GM18951 (cell line): Measurements from ENCODE around the gene PRKCA.

Source experiments
- POLR2A ChIP-seq: IDR thresholded peaks from 4 replicates; pipeline ENCODE4 v1.6.1; 2011; ENCODE audit warnings: mild to moderate bottlenecking; ENCODE audit not compliant: insufficient read length, insufficient read depth; ENCODE audit errors: extremely low read depth
- in situ Hi-C: fragments of 300-500 bp; cut with MboI; formaldehyde crosslinking; loops from one replicate; pipeline ENCODE4 v1.12.0; 2022; ENCODE audit warnings: low sequenced_read_pairs, mixed read lengths, inconsistent platforms; ENCODE audit not compliant: unreplicated experiment

PRKCA gene

DNA sequence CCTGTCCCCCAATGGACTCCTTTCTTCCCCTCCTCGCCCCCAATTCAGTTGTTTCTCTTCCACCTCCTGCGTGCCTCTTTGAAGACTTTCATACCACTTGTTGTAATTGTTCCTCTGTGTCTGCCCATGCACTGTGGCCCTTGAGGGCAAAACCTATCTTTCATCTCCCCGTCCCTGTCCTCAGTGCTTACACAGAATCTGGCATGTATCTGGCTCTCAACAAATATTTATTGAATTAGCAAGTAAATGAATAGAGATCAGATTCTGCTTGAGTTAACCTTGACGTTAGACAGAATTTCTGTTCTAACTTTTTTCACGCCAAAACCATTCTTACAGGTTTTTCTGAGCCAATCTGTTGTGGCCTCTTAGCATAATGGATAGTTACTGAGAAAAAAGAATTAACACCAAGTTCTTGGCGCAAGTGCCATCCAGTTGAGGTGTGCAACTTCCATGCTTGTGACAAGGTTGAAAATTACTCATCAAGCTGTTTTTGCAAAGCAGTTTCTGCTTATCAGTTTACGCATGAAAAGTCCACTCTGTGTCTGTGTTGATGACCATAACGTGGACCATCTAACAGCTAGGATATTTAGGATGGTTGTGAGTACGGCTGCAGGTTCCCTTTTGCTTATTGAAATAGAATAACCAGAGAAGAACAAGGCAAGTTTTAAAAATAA lies 215.1 kb downstream of the PRKCA start:
- TF ChIP-seq POLR2A: no peak
- in situ Hi-C loops: no loop called here

DNA sequence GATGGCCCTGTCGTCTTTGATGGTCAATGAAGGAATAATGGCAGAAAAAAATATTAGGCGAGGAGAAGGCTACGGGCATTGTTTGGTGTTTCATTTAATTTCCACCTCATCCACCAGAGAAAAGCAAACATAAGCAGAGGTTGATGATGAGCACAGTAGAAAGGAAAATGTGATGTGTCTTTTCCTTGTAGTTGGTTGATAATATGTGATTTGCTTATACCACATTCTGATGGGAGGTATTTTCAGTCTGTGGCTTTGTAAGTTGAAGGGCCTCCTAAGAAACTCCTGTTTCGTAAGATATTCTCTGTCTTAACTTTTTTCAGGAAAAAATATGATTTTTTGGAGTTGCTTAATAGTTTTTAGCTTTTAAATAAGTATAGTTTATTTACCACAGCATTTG lies 215.7 kb downstream of the PRKCA start:
- TF ChIP-seq POLR2A: no peak
- in situ Hi-C loops: no loop called here

DNA sequence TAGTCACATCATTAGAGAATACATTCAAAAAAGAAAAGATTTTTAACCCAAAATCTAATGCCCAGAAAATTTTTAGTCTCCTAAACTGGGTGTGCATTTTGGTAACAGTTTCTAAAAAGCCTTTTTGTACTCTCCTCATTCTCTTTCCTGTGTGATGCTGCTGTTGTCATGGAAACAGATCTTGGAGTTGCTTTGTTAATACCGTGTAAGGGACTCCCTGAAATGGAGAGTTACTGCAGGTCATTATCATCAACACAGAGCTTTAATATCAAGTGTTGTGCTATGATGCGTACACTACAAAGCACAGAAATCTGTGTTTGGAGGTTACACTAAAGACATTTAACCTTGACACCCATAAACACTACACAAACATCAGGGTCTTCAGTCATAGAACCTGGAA lies 216.3 kb downstream of the PRKCA start:
- in situ Hi-C loops: no loop called here
- no peak for TF ChIP-seq POLR2A

DNA sequence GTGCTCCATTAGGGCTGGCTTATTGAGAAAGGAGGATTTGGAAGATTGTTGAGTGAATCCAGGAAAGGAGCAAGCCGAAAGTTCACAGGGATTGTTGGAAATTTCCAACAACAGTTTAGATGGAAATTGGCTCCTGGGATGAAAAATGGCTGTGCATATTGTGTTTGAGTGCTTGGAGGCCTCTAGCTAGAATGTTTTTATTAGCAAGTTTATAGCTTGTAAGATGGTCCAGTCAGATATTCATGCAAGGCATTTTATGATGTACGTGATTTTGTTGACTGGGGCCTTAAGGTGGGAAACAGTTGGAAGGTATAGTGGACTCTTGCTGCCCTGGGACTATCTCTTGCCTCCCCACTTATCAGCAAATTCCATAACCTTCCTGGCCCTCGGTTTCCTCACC lies 216.7 kb downstream of the PRKCA start:
- in situ Hi-C loops: no loop called here
- no peak for TF ChIP-seq POLR2A

DNA sequence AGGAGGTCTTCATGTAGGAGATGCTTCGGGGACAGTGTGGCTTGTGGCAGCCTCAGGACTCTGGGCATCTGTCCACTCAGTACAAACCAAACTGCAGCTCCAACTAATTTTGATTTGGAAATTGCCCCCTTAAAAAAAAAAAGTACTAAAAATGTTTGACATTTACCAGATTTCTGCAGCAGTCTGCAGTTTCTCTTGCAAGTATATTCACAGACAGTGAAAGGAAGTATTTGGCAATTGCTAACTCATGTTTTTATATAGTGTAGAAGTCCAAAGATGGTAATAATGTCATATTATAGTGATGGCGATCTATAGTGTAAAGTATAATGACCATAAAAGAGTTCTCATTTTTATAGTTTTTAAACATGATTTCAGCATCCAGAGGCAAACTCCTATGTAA lies 218.6 kb downstream of the PRKCA start:
- TF ChIP-seq POLR2A: no peak

DNA sequence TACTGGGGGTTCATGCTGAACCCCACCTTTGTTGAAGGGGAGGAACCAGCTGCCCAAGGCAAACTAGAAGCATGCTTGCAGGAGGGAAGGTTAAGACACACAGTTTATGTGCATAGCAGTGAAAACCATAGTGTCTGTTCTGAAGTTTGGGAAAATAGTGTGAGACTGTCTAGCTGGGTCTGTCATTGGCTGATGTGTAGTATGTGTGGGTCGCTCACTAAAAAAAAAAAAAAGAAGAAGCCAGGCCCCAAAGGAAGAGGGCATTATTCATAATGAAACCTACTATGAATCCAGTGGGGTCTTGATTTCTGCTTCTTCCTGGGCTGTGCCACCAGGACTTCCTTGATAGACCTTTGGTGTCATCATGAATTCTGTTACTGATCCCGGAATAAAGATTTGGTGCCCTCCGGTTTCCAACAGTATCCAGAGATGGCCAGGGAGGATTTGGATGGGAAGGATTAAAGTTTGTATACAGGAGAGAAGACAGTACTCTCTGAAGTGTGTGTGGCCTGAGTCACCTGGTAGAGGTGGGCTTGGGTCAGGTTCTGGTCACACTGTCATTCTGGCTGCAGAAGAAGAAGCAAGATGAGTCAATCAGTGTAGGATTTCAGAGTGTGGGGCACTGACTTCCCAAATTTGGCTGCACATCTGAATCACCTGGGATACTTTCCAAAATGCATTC lies 220.3 kb downstream of the PRKCA start:
- TF ChIP-seq POLR2A: no peak
- in situ Hi-C loops: no loop called here

More for the DNA sequence above, 218.6 kb downstream of the PRKCA start:
- in situ Hi-C loops: no loop called here

DNA sequence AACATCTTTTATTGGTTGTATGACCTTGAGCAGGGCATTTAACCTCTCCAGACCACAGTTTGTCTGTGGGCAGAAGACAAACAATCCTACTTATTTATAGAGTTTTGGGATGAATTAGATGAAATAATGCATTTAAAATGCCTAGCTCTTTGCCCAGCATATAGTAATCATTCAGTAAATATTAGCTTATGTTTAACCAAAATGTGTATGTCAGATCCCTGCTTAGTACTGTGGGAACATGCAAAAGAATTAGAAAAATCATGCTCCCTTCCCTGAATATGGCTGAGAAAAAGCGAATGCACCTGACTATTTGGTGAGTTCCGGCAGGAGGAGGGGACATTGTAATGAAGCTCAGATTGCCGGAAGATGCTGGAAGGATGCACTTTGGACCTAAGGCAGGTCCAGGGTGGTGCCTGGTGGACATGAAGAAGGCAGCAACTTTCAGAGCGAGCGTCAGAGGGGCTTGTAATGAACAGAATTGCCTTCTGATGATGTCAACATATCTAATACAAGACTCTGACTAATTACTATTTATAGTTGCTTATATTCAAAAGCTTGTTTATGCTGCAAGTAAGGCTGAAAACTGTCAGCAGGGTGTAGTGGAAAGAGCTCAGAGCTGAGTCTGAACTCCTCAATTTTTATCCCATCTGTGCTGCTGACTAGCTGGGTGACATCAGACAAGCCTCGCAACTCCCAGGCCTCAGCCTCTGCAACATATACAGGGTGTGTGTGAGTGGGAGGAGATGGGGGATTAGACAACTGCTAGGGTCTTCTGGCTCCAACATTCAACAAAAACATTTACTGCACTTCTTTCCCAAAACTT lies 221.2 kb downstream of the PRKCA start:
- no peak for TF ChIP-seq POLR2A
- in situ Hi-C loops: no loop called here

DNA sequence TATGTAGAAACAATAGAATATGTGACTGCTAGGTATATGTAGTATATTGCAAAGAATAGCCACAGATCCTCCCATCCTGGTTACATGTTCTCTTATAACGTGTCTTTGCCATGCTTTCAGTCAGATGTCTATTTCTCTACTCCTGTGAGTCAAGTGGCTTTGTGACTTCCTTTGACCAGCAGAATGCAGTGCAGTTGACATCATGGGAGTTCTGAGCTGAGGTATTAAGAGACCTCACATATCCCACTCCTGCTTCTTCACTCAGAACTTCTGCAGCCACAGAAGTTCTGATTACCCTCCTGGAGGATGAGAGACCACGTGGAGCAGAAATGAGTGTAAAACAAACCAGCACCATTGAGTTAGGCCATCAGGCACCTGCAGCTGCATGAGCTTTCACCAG lies 222.5 kb downstream of the PRKCA start:
- in situ Hi-C loops: no loop called here
- no peak for TF ChIP-seq POLR2A

DNA sequence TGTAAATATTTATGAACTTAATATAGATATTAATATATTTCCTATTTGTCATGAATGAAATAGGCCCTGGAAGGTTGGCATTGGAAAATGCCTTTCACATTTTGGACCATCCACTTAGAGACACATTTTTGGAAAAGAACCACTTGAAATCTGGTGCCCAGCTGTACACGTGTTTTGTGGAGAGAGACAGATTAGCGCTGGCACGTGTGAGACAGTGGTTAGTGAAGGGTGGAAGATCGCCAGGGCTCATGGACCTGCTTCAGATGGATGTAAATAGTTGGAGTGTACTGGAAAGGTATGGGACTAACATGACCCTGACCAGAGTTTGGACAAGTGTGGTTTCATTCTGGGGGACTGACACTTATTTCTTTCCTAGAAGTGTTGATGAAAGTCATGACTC lies 222.9 kb downstream of the PRKCA start:
- no peak for TF ChIP-seq POLR2A
- in situ Hi-C loops: no loop called here

DNA sequence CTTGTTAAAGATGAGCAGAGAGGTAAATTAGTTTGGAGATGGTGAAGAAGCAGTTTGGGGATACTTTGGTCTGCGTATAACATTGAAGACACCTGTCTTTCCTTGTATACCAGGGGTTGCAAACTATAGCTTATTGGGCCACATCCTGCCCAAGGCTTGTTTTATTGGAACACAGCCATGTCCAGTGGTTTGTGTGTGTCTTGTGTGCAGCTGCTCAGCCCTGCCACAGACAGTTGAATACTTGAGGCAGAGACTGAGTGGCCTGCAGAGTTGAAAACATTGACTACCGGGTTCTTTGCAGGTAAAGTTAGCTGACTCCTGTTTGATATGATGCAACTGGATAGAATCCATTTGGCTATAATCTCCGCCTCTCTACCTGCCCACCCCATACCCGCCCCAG lies 224.4 kb downstream of the PRKCA start:
- TF ChIP-seq POLR2A: no peak
- in situ Hi-C loops: no loop called here

DNA sequence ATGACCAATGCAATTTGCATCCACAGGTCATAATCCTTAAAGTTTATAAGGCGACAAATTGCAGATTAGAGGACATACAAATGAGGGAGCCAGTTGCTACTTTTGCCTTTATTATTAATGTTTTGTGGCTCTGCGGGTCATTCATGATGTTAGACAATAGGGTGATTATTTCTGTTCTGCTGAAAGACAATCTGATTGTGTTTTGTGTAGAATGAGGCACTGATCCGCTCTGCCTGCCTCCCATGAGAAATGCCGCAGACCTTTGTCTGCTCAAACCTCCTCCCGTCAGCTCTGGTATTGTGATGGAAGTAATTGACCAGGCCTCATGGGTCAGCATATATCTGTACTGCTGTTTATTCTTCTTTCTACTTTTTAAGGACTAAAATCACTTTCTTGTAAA lies 224.9 kb downstream of the PRKCA start:
- in situ Hi-C loops: no loop called here
- no peak for TF ChIP-seq POLR2A

DNA sequence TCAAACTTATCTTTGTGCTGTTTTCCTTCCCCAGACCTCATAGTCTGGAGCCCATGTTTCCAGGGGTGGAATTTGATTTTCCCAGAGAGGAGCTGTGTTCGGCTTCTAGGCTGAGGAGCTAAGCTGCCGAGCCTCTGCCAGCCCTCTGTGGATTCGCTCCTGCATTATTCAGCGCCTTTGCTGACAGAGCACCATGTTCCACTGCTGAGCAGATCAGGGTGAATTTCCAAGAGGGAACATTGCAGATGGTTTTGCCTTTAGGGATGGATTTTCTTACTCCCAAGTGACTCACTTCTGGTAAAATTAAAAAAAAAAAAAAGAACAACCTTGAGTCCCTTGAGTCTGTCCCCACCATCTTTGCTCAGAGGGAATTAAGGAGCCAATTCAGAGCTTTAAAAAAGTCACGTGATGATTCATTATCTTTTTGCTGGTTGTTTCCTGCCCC lies 229.5 kb downstream of the PRKCA start:
- in situ Hi-C loops: no loop called here
- TF ChIP-seq POLR2A: no peak

DNA sequence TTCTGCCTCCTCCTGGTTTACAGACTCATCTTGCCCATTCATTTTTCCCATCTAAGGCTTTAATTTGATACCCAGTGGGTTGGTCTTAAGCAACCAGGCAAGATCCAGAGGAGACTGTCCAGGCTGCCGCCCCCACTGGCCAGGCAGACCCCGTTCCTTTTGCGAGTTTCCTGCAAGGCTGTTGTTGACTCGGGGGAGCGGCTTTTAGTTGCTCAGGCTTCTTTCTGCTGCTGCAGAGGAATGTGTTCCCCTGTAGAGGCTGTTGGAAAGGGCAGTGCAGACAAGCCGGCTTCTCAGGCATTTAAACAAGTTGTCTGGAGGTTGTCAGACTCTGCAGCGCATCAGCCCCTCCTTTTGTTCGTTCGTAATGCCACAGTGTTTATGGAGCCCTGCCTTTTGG lies 231.2 kb downstream of the PRKCA start:
- in situ Hi-C loops: no loop called here
- TF ChIP-seq POLR2A: no peak
